Mesodermal cell (in vitro differentiated cells): ENCODE results near the gene PPHLN1.

Experiments
- H3K27ac ChIP-seq: 2 replicates; pipeline ENCODE4 v1.7.0; 2013; ENCODE audit warnings: mild to moderate bottlenecking, low read depth, low read length, moderate library complexity; ENCODE audit not compliant: severe bottlenecking
- H3K36me3 ChIP-seq: 2 replicates; pipeline ENCODE4 v1.7.1; 2013; ENCODE audit warnings: mild to moderate bottlenecking, low read length, moderate library complexity; ENCODE audit not compliant: control insufficient read depth, insufficient read depth
- H3K4me1 ChIP-seq: one replicate; pipeline ENCODE4 v1.7.1; 2013; ENCODE audit warnings: mild to moderate bottlenecking, low read length; ENCODE audit not compliant: insufficient read depth, control insufficient read depth, poor library complexity, severe bottlenecking
- H3K4me3 ChIP-seq: 2 replicates; pipeline ENCODE4 v1.7.0; 2013; ENCODE audit warnings: low read length, control low read depth, mild to moderate bottlenecking; ENCODE audit not compliant: insufficient read depth, poor library complexity, severe bottlenecking; ENCODE audit errors: extremely low read depth
- H3K9me3 ChIP-seq: 2 replicates; pipeline ENCODE4 v1.7.1; 2013; ENCODE audit warnings: mild to moderate bottlenecking, low read length, moderate library complexity; ENCODE audit not compliant: control insufficient read depth
- WGBS, 2 experiments: methylation state at CpG; one replicate each; pipeline ENCODE4 v1.1.5; 2013; ENCODE audit warnings: missing lambda C conversion rate in 2 of 2; ENCODE audit not compliant: insufficient coverage in 2 of 2; 5-methylcytosine and 5-hydroxymethylcytosine counted together

PPHLN1 gene

GRCh38 chr12:42482041-42482747 is 156.2 kb downstream of the PPHLN1 start:
- WGBS, 2 experiments = 23 to 24% methylated on average over 16 to 17 of the region's 18 CpGs
- H3K4me1 ChIP-seq = peaks cover 8% of the 10 kb centered on the region
- H3K4me3 ChIP-seq = peak overlapping the region; percentile 69
- H3K9me3 ChIP-seq = no peaks in the 10 kb centered on the region
- H3K27ac ChIP-seq = peak overlapping the region; percentile 19
- H3K36me3 ChIP-seq = no peaks in the 10 kb centered on the region

DNA sequence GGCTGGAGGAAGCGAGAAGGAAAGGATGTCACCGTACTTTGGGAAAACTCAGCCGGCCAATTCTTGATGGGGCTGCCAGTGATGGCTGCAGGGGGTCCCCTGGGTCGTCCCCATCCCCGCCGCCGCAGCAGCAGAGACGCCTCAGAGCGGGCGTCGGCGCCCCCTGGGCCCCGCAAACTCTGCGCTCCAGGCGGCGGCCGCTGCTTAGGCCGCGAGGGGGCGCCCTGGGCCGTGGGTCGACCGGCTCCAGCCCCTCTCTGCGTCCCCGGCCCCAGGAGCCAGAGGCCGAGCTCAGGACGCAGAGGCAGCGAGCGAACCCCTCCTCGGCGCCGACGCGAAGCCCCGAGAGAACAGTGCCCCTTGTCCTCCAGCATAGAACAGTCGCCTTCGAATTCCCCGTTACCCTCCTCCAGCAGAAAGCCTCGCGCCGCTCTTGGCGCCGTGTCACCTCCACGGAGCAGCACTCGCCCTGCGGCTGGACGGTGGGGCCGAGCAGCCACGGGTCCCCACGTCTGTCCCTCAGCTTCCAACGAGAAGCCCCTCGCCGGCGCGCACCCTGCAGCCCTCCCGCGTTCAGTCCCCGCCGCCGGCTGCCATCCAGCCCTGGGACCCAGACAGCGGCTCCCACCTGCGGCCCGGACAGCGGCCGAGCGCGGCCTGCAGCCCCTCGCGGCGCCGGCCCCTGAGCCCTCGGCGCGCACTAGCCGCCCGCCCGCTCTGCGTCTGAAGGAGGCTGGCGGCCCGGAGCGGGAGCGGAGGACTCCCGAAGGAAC is 157.0 kb downstream of the PPHLN1 start:
- Histone ChIP-seq H3K4me1 (peaks cover 8% of the 10 kb centered on the region), H3K9me3 (no peaks in the 10 kb centered on the region), H3K4me3 (peak overlapping the region; percentile 69), H3K27ac (peak overlapping the region; percentile 82), H3K36me3 (no peaks in the 10 kb centered on the region)
- WGBS, 2 experiments = 0% methylated on average over 71 to 79 of the region's 83 CpGs

GRCh38 chr12:42483521-42483790 is 157.5 kb downstream of the PPHLN1 start:
- H3K36me3 ChIP-seq = no peaks in the 10 kb centered on the region
- H3K4me1 ChIP-seq = peaks cover 8% of the 10 kb centered on the region
- peak overlapping the region; percentile 82 for H3K27ac ChIP-seq
- H3K4me3 ChIP-seq = peak overlapping the region; percentile 69
- 0% methylated on average over 11 to 27 of the region's 30 CpGs for WGBS, 2 experiments
- H3K9me3 ChIP-seq = no peaks in the 10 kb centered on the region

- Histone ChIP-seq H3K36me3 (no peaks in the 10 kb centered on the region), H3K27ac (peak overlapping the region; percentile 82), H3K9me3 (no peaks in the 10 kb centered on the region), H3K4me3 (no peak overlapping the region), H3K4me1 (peaks cover 8% of the 10 kb centered on the region)
- WGBS, 2 experiments = 20% methylated on average over 1 of the region's 3 CpGs; no CpG with 5 or more reads in 1 of the 2 experiments
These were observed 159.0 kb downstream of the PPHLN1 start for GRCh38 chr12:42484996-42485395.

GRCh38 chr12:42485823-42486222 is 159.9 kb downstream of the PPHLN1 start:
- no peaks in the 10 kb centered on the region for H3K36me3 ChIP-seq
- 100% methylated on average over 1 of the region's 3 CpGs; no CpG with 5 or more reads in 1 of the 2 experiments for WGBS, 2 experiments
- H3K9me3 ChIP-seq = no peaks in the 10 kb centered on the region
- peaks cover 8% of the 10 kb centered on the region for H3K4me1 ChIP-seq
- no peak overlapping the region for H3K27ac ChIP-seq
- H3K4me3 ChIP-seq = no peak overlapping the region

DNA sequence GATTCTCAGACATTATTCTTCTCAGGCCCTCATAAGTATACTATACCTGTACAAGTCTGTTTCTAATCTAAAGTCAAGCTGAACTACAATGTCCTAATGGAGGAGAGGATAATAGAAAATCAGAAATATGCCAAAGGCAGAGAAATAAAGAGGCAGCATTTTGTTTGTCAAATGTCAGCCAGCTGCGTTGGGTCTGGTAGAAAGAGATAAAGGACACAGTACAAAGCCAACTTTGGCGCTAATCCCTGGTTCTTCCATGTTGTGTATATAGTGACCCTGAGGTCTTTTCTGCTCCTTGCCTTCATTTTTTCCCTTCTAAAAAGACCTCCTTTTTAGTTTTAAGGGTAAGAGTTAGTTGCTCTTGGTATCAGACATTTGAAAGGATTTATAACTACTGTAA is 160.4 kb downstream of the PPHLN1 start:
- no peaks in the 10 kb centered on the region for H3K36me3 ChIP-seq
- H3K4me1 ChIP-seq = peaks cover 8% of the 10 kb centered on the region
- H3K27ac ChIP-seq = no peak overlapping the region
- no peak overlapping the region for H3K4me3 ChIP-seq
- 50 to 58% methylated on average over 1 to 2 of the region's 2 CpGs for WGBS, 2 experiments
- H3K9me3 ChIP-seq = no peaks in the 10 kb centered on the region

DNA sequence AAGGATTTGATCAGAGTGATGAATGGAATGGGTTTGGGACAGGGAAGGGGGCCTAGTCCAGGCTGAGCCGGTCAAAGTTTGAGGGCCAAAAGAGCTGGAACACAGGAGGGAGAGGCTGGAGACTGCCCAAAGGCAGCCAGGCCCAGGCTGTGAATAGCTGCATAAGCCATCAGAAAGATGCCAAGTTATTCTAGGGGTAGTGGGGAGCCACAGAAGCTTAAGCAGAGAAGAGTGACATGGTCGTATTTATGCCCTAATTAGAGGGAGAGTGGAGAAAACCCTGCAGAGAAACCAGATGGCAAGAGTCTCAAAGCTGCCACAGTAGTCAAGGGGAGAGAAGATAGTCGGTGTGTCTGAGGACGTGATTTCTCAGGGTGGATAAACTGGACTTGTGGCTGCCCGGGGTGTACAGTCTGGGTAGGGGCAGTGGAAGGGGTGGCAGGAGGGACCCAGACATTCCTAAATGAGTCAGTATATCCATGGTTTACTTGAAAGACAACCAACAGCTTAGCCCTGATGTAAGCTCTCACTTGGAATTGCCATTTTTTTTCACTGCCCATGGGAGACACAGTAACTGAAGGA is 164.4 kb downstream of the PPHLN1 start:
- Histone ChIP-seq H3K27ac (no peak overlapping the region), H3K4me3 (no peak overlapping the region), H3K9me3 (no peaks in the 10 kb centered on the region), H3K36me3 (peaks cover 4% of the 10 kb centered on the region), H3K4me1 (peaks cover 8% of the 10 kb centered on the region)
- 89 to 91% methylated on average over 3 to 5 of the region's 5 CpGs for WGBS, 2 experiments
